AG04450 (cell line): ENCODE results near the gene KIR2DL1. TPM values are rescaled to one million over a fixed set of nuclear protein-coding genes. Genes with fewer than 3 reads are reported as not detected.
"Not testable (repeated sequence)": the region's sequence is repeated elsewhere in the genome, so short reads cannot be mapped to it uniquely, and the experiment has no call there.

ENCODE experiments used
- CTCF ChIA-PET: fragments of 300-600, 350-600 bp; formaldehyde crosslinking; extraction: SDS; loops from one replicate; lab custom pipeline; 2022; ENCODE audit warnings: antibody characterized with exemption, inconsistent platforms; lab: Charles Lee
- POLR2A ChIA-PET: fragments of 350-600 bp; formaldehyde crosslinking; extraction: SDS; loops from one replicate; lab custom pipeline; 2021; ENCODE audit warnings: antibody characterized with exemption, inconsistent platforms; lab: Yijun Ruan, JAX
- DNase-seq: peaks from one replicate; pipeline ENCODE4 v3.0.0-alpha.2; 2011; ENCODE audit warnings: low read depth, low spot score
- H3K27ac ChIP-seq: one replicate; pipeline ENCODE4 v1.5.1; 2012; ENCODE audit warnings: low read depth, low read length, control low read depth
- H3K27me3 ChIP-seq: one replicate; pipeline ENCODE4 v1.6.0; 2012; ENCODE audit warnings: low read length; ENCODE audit not compliant: control insufficient read depth, insufficient read depth
- H3K4me3 ChIP-seq: 2 replicates; pipeline ENCODE4 v1.5.1; 2011; ENCODE audit warnings: mild to moderate bottlenecking, low read depth, low read length, control low read depth
- H3K9me3 ChIP-seq: 2 replicates; pipeline ENCODE4 v1.5.1; 2012; ENCODE audit warnings: low read length; ENCODE audit not compliant: control insufficient read depth, insufficient read depth
- polyA plus RNA-seq: library from polyadenylated mRNA; depleted of rRNA; stranded (reverse); fragments of >200 nt; gene quantifications from 2 replicates; pipeline ENCODE4 v1.2.3, GENCODE V29; 2011

The KIR2DL1 gene
- polyA plus RNA-seq, 1 experiment = not detected

- H3K9me3 ChIP-seq, DNase-seq, H3K4me3 ChIP-seq, H3K27ac ChIP-seq, H3K27me3 ChIP-seq, POLR2A ChIA-PET, CTCF ChIA-PET: not testable (repeated sequence)
Observed at GRCh38 chr19:54747614-54748322, 21.8 kb upstream of the KIR2DL1 start.

DNA sequence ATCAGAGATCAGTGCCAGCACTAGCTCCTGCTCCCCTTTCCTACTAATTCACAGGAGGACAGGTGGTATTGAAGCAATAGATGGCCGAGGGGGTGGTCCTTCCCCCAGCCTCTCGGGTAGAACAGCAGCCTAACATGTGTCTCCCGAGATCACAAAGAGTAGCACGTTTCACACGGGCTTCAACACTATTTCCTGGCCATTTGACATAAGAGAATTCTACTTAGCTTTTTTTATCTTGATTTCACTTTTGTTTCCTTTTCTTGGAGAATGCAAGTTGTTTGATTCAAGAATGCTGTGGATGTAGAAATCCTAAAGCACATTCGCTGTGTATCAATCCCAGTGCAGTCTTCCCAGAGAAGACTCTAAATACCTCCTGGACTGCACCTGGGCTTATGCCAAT lies 19.3 kb upstream of the KIR2DL1 start:
- DNase-seq, H3K27ac ChIP-seq, POLR2A ChIA-PET, CTCF ChIA-PET, H3K27me3 ChIP-seq, H3K4me3 ChIP-seq, H3K9me3 ChIP-seq: not testable (repeated sequence)

GRCh38 chr19:54756204-54757110 lies 13.1 kb upstream of the KIR2DL1 start:
- CTCF ChIA-PET, H3K27me3 ChIP-seq, DNase-seq, POLR2A ChIA-PET, H3K4me3 ChIP-seq, H3K27ac ChIP-seq: not testable (repeated sequence)
- peaks cover 11% of the 10 kb centered on the region for H3K9me3 ChIP-seq

DNA sequence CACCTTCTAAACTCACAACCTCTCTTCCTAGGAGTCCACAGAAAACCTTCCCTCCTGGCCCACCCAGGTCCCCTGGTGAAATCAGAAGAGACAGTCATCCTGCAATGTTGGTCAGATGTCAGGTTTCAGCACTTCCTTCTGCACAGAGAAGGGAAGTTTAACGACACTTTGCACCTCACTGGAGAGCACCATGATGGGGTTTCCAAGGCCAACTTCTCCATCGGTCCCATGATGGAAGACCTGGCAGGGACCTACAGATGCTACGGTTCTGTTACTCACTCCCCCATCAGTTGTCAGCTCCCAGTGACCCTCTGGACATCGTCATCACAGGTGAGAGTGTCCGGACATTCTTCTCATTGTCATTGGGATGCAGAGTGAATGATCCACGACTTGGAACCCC lies 11.0 kb upstream of the KIR2DL1 start:
- H3K27ac ChIP-seq, CTCF ChIA-PET, H3K27me3 ChIP-seq, H3K4me3 ChIP-seq, DNase-seq, POLR2A ChIA-PET: not testable (repeated sequence)
- H3K9me3 ChIP-seq = peaks cover 11% of the 10 kb centered on the region

DNA sequence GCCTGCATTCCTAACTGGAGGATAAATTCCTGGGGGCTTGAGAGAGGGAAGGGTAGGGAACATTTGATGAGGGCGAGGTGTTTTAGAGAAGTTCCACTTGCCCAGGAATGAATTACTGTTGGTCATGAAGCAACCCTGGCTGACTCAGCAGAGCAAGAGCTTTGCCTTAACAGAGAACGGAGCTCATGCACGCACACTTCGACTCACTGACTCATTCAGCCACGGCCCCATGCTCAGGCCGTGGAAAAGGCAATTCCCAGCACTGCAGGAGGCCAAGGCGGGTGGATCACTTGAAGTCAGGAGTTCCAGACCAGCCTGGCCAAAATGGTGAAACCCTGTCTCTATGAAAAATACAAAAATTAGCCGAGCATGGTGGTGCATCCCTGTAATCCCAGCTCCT lies 5.4 kb upstream of the KIR2DL1 start:
- H3K4me3 ChIP-seq, DNase-seq, POLR2A ChIA-PET, H3K9me3 ChIP-seq, CTCF ChIA-PET, H3K27me3 ChIP-seq, H3K27ac ChIP-seq: not testable (repeated sequence)

DNA sequence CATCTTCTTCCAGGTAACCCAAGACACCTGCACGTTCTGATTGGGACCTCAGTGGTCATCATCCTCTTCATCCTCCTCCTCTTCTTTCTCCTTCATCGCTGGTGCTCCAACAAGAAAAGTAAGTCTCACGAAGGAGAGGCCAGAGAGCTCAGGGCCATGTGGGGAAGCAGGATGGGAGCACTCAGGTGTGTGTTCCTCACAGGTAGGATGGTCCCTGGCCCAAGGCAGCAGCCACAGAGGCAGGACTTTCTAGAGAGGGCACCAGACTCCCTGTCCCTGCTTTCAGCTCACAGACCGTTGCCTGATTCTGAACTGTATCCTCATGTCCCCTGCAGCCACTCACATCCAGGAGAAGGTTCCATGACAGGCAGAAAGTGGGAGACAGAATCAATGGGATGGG lies 3.1 kb upstream of the KIR2DL1 start:
- H3K4me3 ChIP-seq, DNase-seq, POLR2A ChIA-PET, H3K9me3 ChIP-seq, H3K27ac ChIP-seq, CTCF ChIA-PET, H3K27me3 ChIP-seq: not testable (repeated sequence)

DNA sequence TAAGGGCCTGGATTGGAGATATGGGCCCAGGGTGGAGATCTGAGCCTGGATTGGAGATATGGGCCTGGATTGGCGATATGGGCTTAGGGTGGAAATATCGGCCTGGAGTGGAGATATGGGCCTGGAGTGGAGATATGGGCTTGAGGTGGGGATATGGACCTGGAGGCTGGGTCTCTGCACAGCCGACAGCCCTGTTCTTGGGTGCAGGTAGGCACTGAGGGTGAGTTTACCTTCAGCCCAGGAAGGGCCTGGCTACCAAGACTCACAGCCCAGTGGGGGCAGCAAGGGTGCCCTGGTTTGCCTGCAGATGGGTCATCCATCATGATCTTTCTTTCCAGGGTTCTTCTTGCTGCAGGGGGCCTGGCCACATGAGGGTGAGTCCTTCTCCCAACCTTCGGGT lies 918 bp downstream of the KIR2DL1 start:
- H3K4me3 ChIP-seq, H3K9me3 ChIP-seq, POLR2A ChIA-PET, H3K27ac ChIP-seq, H3K27me3 ChIP-seq, DNase-seq, CTCF ChIA-PET: not testable (repeated sequence)

DNA sequence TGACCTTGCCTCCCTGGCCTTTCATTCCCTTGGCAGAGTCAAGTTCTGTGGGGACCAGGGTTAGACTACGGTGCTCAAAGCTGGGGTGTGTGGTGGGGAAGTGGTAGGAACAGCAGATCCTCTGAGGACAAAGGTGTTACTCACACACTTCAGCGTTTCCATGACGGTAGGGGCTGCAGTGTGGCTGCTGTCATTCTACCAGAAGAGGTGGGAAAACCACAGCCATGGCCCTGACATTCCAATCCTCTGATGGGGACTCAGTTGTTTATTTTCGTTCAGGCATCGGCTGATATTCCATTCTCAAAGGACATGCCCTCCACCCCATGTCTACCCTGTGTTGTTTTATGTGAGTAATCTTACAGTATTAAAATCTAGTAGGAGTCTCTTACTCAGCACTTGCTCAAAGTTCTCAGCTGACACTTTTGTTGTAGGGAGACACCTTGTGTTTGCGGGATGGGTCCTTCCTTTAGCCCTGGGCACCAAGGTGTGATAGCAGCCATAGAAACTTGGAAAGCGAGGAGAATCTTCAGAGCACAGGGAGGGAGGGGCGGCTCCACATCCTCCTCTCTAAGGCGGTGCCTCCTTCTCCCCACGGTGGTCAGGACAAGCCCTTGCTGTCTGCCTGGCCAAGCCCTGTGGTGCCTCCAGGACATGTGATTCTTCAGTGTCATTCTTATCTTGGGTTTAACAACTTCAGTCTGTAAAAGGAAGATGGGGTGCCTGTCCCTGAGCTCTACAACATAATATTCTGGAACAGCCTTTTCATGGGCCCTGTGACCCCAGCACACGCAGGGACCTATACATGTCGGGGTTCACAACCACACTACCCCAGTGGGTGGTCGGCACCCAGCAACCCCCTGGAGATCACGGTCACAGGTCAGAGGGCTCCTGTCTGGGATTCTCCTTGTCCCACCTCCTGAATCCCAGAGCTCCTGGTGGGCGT lies 1.7 kb downstream of the KIR2DL1 start:
- H3K9me3 ChIP-seq, CTCF ChIA-PET, POLR2A ChIA-PET, DNase-seq, H3K27me3 ChIP-seq, H3K27ac ChIP-seq, H3K4me3 ChIP-seq: not testable (repeated sequence)

DNA sequence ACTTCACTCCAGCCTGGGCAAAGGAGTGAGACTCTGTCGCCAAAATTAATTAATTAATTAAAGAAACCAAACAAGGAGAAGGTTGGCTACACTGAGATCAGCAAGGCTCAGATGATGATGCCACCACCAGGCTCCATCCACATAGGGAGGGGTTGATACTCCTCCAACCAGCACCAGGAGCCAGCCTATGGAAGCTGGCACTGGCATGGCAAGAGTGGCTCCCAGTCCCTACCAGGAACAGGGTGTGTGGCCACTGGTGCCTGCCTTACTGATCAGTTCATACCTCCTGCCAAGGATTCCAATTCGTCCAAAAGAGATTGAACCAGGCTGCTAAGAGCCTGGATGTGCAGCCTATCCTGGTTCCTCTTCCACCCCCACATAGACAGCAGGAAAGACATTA lies 3.1 kb downstream of the KIR2DL1 start:
- DNase-seq, POLR2A ChIA-PET: not testable (repeated sequence)

DNA sequence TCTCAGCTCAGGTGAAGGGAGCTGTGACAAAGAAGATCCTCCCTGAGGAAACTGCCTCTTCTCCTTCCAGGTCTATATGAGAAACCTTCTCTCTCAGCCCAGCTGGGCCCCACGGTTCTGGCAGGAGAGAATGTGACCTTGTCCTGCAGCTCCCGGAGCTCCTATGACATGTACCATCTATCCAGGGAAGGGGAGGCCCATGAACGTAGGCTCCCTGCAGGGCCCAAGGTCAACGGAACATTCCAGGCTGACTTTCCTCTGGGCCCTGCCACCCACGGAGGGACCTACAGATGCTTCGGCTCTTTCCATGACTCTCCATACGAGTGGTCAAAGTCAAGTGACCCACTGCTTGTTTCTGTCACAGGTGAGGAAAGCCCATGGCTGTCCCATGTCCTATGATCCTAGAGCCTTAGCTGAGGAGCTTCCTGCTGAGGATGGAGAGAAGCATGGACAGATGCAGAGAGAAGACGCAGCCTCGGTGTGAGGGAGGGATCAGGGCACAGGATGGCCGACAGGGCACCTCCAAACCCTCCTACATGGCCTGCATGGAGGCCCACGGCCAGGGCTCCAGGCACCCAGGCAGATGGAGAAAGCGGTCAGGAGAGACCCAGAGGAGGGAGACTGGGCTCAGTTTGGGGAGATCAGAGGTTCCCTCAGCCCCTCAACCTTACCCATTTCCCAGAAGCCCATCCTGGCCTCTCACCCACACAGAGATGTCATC lies 5.7 kb downstream of the KIR2DL1 start:
- DNase-seq, POLR2A ChIA-PET, H3K27me3 ChIP-seq: not testable (repeated sequence)

More for the DNA sequence above, 3.1 kb downstream of the KIR2DL1 start:
- H3K27me3 ChIP-seq, H3K27ac ChIP-seq, CTCF ChIA-PET, H3K9me3 ChIP-seq, H3K4me3 ChIP-seq: not testable (repeated sequence)

GRCh38 chr19:54775830-54776229 lies 6.2 kb downstream of the KIR2DL1 start:
- H3K9me3 ChIP-seq, H3K27me3 ChIP-seq, POLR2A ChIA-PET, H3K4me3 ChIP-seq, DNase-seq, CTCF ChIA-PET, H3K27ac ChIP-seq: not testable (repeated sequence)

More for the DNA sequence above, 5.7 kb downstream of the KIR2DL1 start:
- CTCF ChIA-PET, H3K27ac ChIP-seq, H3K4me3 ChIP-seq, H3K9me3 ChIP-seq: not testable (repeated sequence)
